ENCODE measurements around the gene PCDHGA3. TPM values are rescaled to one million over a fixed set of nuclear protein-coding genes. Genes with fewer than 3 reads are reported as not detected.

The PCDHGA3 gene
- total RNA-seq, 1 experiment from 2014 or later, result 1.3 TPM

- ChIA-PET POLR2A (no interaction called here), CTCF (interaction anchor here (1.3 kb wide), 1 partner anchor 83 kb away, joined by 3 read pairs; the partner anchor contains the start of gene PCDHB14)
- no peak overlapping the region for H3K4me3 Mint-ChIP-seq
- H3K9me3 Mint-ChIP-seq, result peaks cover 8% of the 10 kb centered on the region
- ATAC-seq, result no peak
- DNase-seq (ENCODE audit: low spot score), result no peak
- TF ChIP-seq SP1 (CRISPR knock-in tag; conservative IDR thresholded peaks at IDR 0.05) (no peak), FOXP4 (CRISPR knock-in tag; IDR thresholded peaks at IDR 0.05) (no peak), GTF2I (CRISPR knock-in tag; conservative IDR thresholded peaks at IDR 0.05) (no peak), ZSCAN18 (CRISPR knock-in tag; IDR thresholded peaks at IDR 0.05) (no peak), E2F4 (CRISPR knock-in tag; IDR thresholded peaks at IDR 0.05; ENCODE audit: borderline replicate concordance, low read depth) (no peak), ZNF423 (CRISPR knock-in tag; IDR thresholded peaks at IDR 0.05) (no peak), USF1 (CRISPR knock-in tag; IDR thresholded peaks at IDR 0.05) (no peak), ZMAT4 (CRISPR knock-in tag; IDR thresholded peaks at IDR 0.05) (no peak), ZNF219 (CRISPR knock-in tag; IDR thresholded peaks at IDR 0.05; ENCODE audit: borderline replicate concordance) (no peak), TEAD1 (CRISPR knock-in tag; IDR thresholded peaks at IDR 0.05) (no peak), CREB1 (CRISPR knock-in tag; IDR thresholded peaks at IDR 0.05) (no peak), HMGXB4 (CRISPR knock-in tag; IDR thresholded peaks at IDR 0.05) (no peak), ZNF512 (CRISPR knock-in tag; IDR thresholded peaks at IDR 0.05; ENCODE audit: borderline replicate concordance) (no peak), ERG (CRISPR knock-in tag; IDR thresholded peaks at IDR 0.05) (no peak), ATF6 (CRISPR knock-in tag; IDR thresholded peaks at IDR 0.05) (no peak)
- H3K4me1 Mint-ChIP-seq, result no peaks in the 10 kb centered on the region
- no peak overlapping the region for H3K27ac Mint-ChIP-seq
- no peaks in the 10 kb centered on the region for H3K27me3 Mint-ChIP-seq (ENCODE audit: low read depth)
- no peaks in the 10 kb centered on the region; the same call in 1 of the 2 replicates for H3K36me3 Mint-ChIP-seq
Measured at GRCh38 chr5:141306630-141307029, 37.0 kb upstream of the PCDHGA3 start.
